ENCODE data around the gene EDC3.

Gene EDC3

GRCh38 chr15:74615508-74616365 lies 80.1 kb downstream of the EDC3 start, which contains the start of gene CLK3:
Gene CLK3 (plus strand): TSS chr15:74615836. CDS start chr15:74619197, 3,361 bp downstream.
- TF ChIP-seq CTCF (IDR thresholded peaks at IDR 0.05; ENCODE audit: insufficient read depth, low read depth, low read length, missing control alignments) = no peak
- peak within 1 kb of the TSS; percentile 95 for H3K4me3 ChIP-seq (ENCODE audit: low read depth, low read length)
- peak; percentile 97 for DNase-seq (ENCODE audit: low read depth)

GRCh38 chr15:74614744-74615507 lies 80.9 kb downstream of the EDC3 start:
- peak overlapping the region; percentile 95 for H3K4me3 ChIP-seq (ENCODE audit: low read depth, low read length)
- no peak for TF ChIP-seq CTCF (IDR thresholded peaks at IDR 0.05; ENCODE audit: insufficient read depth, low read depth, low read length, missing control alignments)
- DNase-seq (ENCODE audit: low read depth) = peak; percentile 89

- DNase-seq (ENCODE audit: low read depth) = no peak
- peak overlapping the region; percentile 95 for H3K4me3 ChIP-seq (ENCODE audit: low read depth, low read length)
- TF ChIP-seq CTCF (IDR thresholded peaks at IDR 0.05; ENCODE audit: insufficient read depth, low read depth, low read length, missing control alignments) = no peak
Measured at GRCh38 chr15:74613953-74614743, 81.7 kb downstream of the EDC3 start.

- no peak overlapping the region; the same call in 1 of the 2 replicates for H3K4me3 ChIP-seq (ENCODE audit: low read depth, low read length)
- no peak for DNase-seq (ENCODE audit: low read depth)
- TF ChIP-seq CTCF (IDR thresholded peaks at IDR 0.05; ENCODE audit: insufficient read depth, low read depth, low read length, missing control alignments) = no peak
Measured at GRCh38 chr15:74613089-74613952, 82.5 kb downstream of the EDC3 start.

GRCh38 chr15:74612677-74613076 lies 83.1 kb downstream of the EDC3 start:
- no peak for TF ChIP-seq CTCF (IDR thresholded peaks at IDR 0.05; ENCODE audit: insufficient read depth, low read depth, low read length, missing control alignments)
- no peak overlapping the region for H3K4me3 ChIP-seq (ENCODE audit: low read depth, low read length)
- DNase-seq (ENCODE audit: low read depth) = no peak

GRCh38 chr15:74611834-74612233 lies 84.0 kb downstream of the EDC3 start:
- no peak for TF ChIP-seq CTCF (IDR thresholded peaks at IDR 0.05; ENCODE audit: insufficient read depth, low read depth, low read length, missing control alignments)
- no peak for DNase-seq (ENCODE audit: low read depth)
- H3K4me3 ChIP-seq (ENCODE audit: low read depth, low read length) = no peak overlapping the region
